ENCODE measurements around the gene CHP1.
"Not testable (repeated sequence)": the region's sequence is repeated elsewhere in the genome, so short reads cannot be mapped to it uniquely, and the experiment has no call there.

The CHP1 gene

GRCh38 chr15:41258750-41259471 is 27.8 kb downstream of the CHP1 start:
- DNase-seq: no peak

GRCh38 chr15:41259546-41260189 is 28.6 kb downstream of the CHP1 start:
- no peak for DNase-seq

GRCh38 chr15:41260924-41261323 is 29.9 kb downstream of the CHP1 start:
- DNase-seq: not testable (repeated sequence)

GRCh38 chr15:41262571-41262970 is 31.5 kb downstream of the CHP1 start:
- no peak for DNase-seq

- DNase-seq: no peak
Measured at GRCh38 chr15:41263891-41264351, 32.9 kb downstream of the CHP1 start.

GRCh38 chr15:41269887-41270286 is 38.8 kb downstream of the CHP1 start:
- DNase-seq: no peak

- no peak for DNase-seq
Measured at GRCh38 chr15:41276831-41277230, 45.8 kb downstream of the CHP1 start.

- no peak for DNase-seq
Measured at GRCh38 chr15:41278319-41278718, 47.3 kb downstream of the CHP1 start.

GRCh38 chr15:41279535-41280283 is 48.6 kb downstream of the CHP1 start:
- DNase-seq: no peak

GRCh38 chr15:41281236-41281635 is 50.2 kb downstream of the CHP1 start:
- no peak for DNase-seq

- DNase-seq: not testable (repeated sequence)
Measured at GRCh38 chr15:41282436-41282835, 51.4 kb downstream of the CHP1 start.

GRCh38 chr15:41282980-41283652 is 52.0 kb downstream of the CHP1 start:
- DNase-seq: not testable (repeated sequence)

- DNase-seq: peak; percentile 98
Measured at GRCh38 chr15:41283653-41284426, 52.8 kb downstream of the CHP1 start.

- DNase-seq: no peak
Measured at GRCh38 chr15:41284427-41285177, 53.5 kb downstream of the CHP1 start.

- no peak for DNase-seq
Measured at GRCh38 chr15:41285285-41285684, 54.2 kb downstream of the CHP1 start.

- DNase-seq: no peak
Measured at GRCh38 chr15:41286665-41287333, 55.7 kb downstream of the CHP1 start.

GRCh38 chr15:41288464-41288863 is 57.4 kb downstream of the CHP1 start:
- no peak for DNase-seq

GRCh38 chr15:41289953-41290352 is 58.9 kb downstream of the CHP1 start:
- no peak for DNase-seq

- DNase-seq: no peak
Measured at GRCh38 chr15:41291065-41291631, 60.1 kb downstream of the CHP1 start.

- DNase-seq: no peak
Measured at GRCh38 chr15:41292521-41292920, 61.5 kb downstream of the CHP1 start.

GRCh38 chr15:41301139-41301538 is 70.1 kb downstream of the CHP1 start:
- DNase-seq: not testable (repeated sequence)
